H1 (cell line): Measurements from ENCODE around the gene CAMTA1. TPM values are rescaled to one million over a fixed set of nuclear protein-coding genes. Genes with fewer than 3 reads are reported as not detected.

Experiments used
- CTCF ChIA-PET: fragments of 300-600 bp; sonication (Branson Sonifier 250); formaldehyde crosslinking; loops from one replicate; lab custom pipeline; 2021; ENCODE audit not compliant: partially characterized antibody; lab: Charles Lee
- POLR2A ChIA-PET: fragments of 300-600 bp; sonication (Branson Sonifier 250); formaldehyde crosslinking; loops from one replicate; lab custom pipeline; 2021; ENCODE audit warnings: inconsistent platforms; ENCODE audit not compliant: partially characterized antibody; lab: Charles Lee
- DNase-seq, 2 experiments: peaks; one replicate each; pipeline versions ENCODE4 v3.0.0 to v3.0.0-alpha.2; 2010 to 2022; ENCODE audit warnings: low spot score in 2 of 2, low read depth in 1 of 2, mixed read lengths in 1 of 2
- FAIRE-seq: peaks from 2 replicates; lab custom pipeline; 2011; peaks lifted over from hg19 to GRCh38; lab: Jason Lieb, UNC
- H2AFZ ChIP-seq: 2 replicates; pipeline ENCODE4 v1.8.1; 2012; ENCODE audit warnings: low read length, inconsistent platforms
- H2AK5ac ChIP-seq: 2 replicates; pipeline ENCODE4 v1.6.1; 2013; ENCODE audit warnings: low read depth, low read length
- H2BK120ac ChIP-seq: replicated peaks from 2 replicates; pipeline ENCODE3; 2013; ENCODE audit warnings: low read depth, low read length, inconsistent platforms
- H2BK12ac ChIP-seq: 2 replicates; pipeline ENCODE4 v1.6.1; 2013; ENCODE audit warnings: low read depth, low read length
- H2BK15ac ChIP-seq: 2 replicates; pipeline ENCODE4 v1.6.1; 2013; ENCODE audit warnings: low read length
- H2BK20ac ChIP-seq: 2 replicates; pipeline ENCODE4 v1.6.1; 2013; ENCODE audit warnings: low read length
- H2BK5ac ChIP-seq: 2 replicates; pipeline ENCODE4 v1.6.1; 2013; ENCODE audit warnings: low read depth, low read length
- H3K14ac ChIP-seq: 2 replicates; pipeline ENCODE4 v1.6.1; 2013; ENCODE audit warnings: inconsistent platforms; ENCODE audit not compliant: insufficient read length
- H3K18ac ChIP-seq: 2 replicates; pipeline ENCODE4 v1.6.1; 2013; ENCODE audit warnings: low read length; ENCODE audit errors: extremely low read depth
- H3K23ac ChIP-seq: 2 replicates; pipeline ENCODE4 v1.6.1; 2013; ENCODE audit warnings: inconsistent platforms; ENCODE audit not compliant: insufficient read length
- H3K23me2 ChIP-seq: 2 replicates; pipeline ENCODE4 v1.6.1; 2013; ENCODE audit warnings: low read depth, low read length
- H3K27ac ChIP-seq: 2 replicates; pipeline ENCODE4 v1.6.1; 2011; ENCODE audit warnings: low read depth, low read length, inconsistent platforms
- H3K27me3 ChIP-seq, 4 experiments: replicated peaks in 1 of 4; 1 replicate in 1 of 4; 2 replicates in 3 of 4; pipeline versions ENCODE4 v1.6.1 to v1.8.1; 2011 to 2013; ENCODE audit warnings: low read length in 3 of 4, mild to moderate bottlenecking in 3 of 4, inconsistent platforms in 2 of 4, mixed read lengths in 2 of 4, moderate library complexity in 1 of 4; ENCODE audit not compliant: control insufficient read depth in 3 of 4, insufficient read depth in 3 of 4; ENCODE audit errors: extremely low read depth in 1 of 4
- H3K36me3 ChIP-seq, 4 experiments: 2 replicates each; pipeline versions ENCODE4 v1.6.1 to v1.8.1; 2011 to 2013; ENCODE audit warnings: mild to moderate bottlenecking in 4 of 4, low read length in 3 of 4, moderate library complexity in 2 of 4, control low read depth in 1 of 4, inconsistent platforms in 1 of 4; ENCODE audit not compliant: insufficient read depth in 4 of 4, control insufficient read depth in 2 of 4
- H3K4ac ChIP-seq: replicated peaks from 2 replicates; pipeline ENCODE3; 2013; ENCODE audit warnings: low read length, low read depth, mixed read lengths, inconsistent platforms; ENCODE audit not compliant: insufficient read length
- H3K4me1 ChIP-seq, 4 experiments: replicated peaks in 1 of 4; 1 replicate in 1 of 4; 2 replicates in 3 of 4; pipeline versions ENCODE4 v1.6.1 to v1.8.1; 2011 to 2013; ENCODE audit warnings: low read length in 3 of 4, inconsistent platforms in 2 of 4, mixed read lengths in 1 of 4; ENCODE audit not compliant: insufficient read depth in 4 of 4, control insufficient read depth in 3 of 4
- H3K4me2 ChIP-seq, 2 experiments: 2 replicates each; pipeline versions ENCODE4 v1.6.1 to v1.8.1; 2011 to 2013; ENCODE audit warnings: low read depth in 2 of 2, low read length in 2 of 2, control low read depth in 1 of 2, inconsistent platforms in 1 of 2, mild to moderate bottlenecking in 1 of 2; ENCODE audit not compliant: insufficient read depth in 1 of 2
- H3K4me3 ChIP-seq, 4 experiments: fragments of 200-600, 300-600 bp in 1 of 4; sonication (generic), shearing (Covaris generic), sonication (Bioruptor Twin) in 1 of 4; 2 replicates each; pipeline versions ENCODE4 v1.5.1 to v1.8.1; 2011 to 2016; ENCODE audit warnings: low read length in 4 of 4, low read depth in 3 of 4, control low read depth in 2 of 4, inconsistent platforms in 2 of 4, mild to moderate bottlenecking in 2 of 4, mixed read lengths in 1 of 4, moderate library complexity in 1 of 4; ENCODE audit not compliant: insufficient read depth in 2 of 4; ENCODE audit errors: extremely low read depth in 1 of 4
- H3K56ac ChIP-seq: replicated peaks from 2 replicates; pipeline ENCODE3; 2013; ENCODE audit warnings: low read depth, mild to moderate bottlenecking, mixed read lengths, low read length, inconsistent platforms; ENCODE audit not compliant: insufficient read length
- H3K79me1 ChIP-seq: 2 replicates; pipeline ENCODE4 v1.6.1; 2013; ENCODE audit warnings: low read depth, low read length, control low read depth
- H3K79me2 ChIP-seq, 2 experiments: 2 replicates each; pipeline versions ENCODE4 v1.6.1 to v1.8.1; 2012 to 2013; ENCODE audit warnings: low read length in 2 of 2, mild to moderate bottlenecking in 2 of 2, inconsistent platforms in 1 of 2; ENCODE audit not compliant: insufficient read depth in 2 of 2, control insufficient read depth in 1 of 2
- H3K9ac ChIP-seq, 4 experiments: replicated peaks in 1 of 4; 1 replicate in 1 of 4; 2 replicates in 3 of 4; pipeline versions ENCODE4 v1.6.1 to v1.8.1; 2011 to 2013; ENCODE audit warnings: low read depth in 3 of 4, low read length in 3 of 4, control low read depth in 2 of 4, mild to moderate bottlenecking in 2 of 4, moderate library complexity in 2 of 4, inconsistent platforms in 1 of 4; ENCODE audit errors: extremely low read depth in 1 of 4
- H3K9me3 ChIP-seq, 2 experiments: 2 replicates each; pipeline versions ENCODE4 v1.6.1 to v1.8.1; 2012 to 2013; ENCODE audit warnings: mild to moderate bottlenecking in 2 of 2, moderate library complexity in 2 of 2, control low read depth in 1 of 2, inconsistent platforms in 1 of 2, low read depth in 1 of 2, low read length in 1 of 2, mixed read lengths in 1 of 2; ENCODE audit not compliant: insufficient read depth in 2 of 2
- H4K20me1 ChIP-seq, 2 experiments: replicated peaks in 1 of 2; 2 replicates each; pipeline versions ENCODE3 to v1.8.1; 2011 to 2013; ENCODE audit warnings: inconsistent platforms in 2 of 2, low read length in 2 of 2, mild to moderate bottlenecking in 1 of 2; ENCODE audit not compliant: insufficient read depth in 2 of 2, control insufficient read depth in 1 of 2
- H4K5ac ChIP-seq: 2 replicates; pipeline ENCODE4 v1.6.1; 2013; ENCODE audit warnings: low read length, low read depth, mixed read lengths, inconsistent platforms; ENCODE audit not compliant: insufficient read length
- H4K8ac ChIP-seq: 2 replicates; pipeline ENCODE4 v1.8.0; 2013; ENCODE audit warnings: mild to moderate bottlenecking, moderate library complexity, low read length, inconsistent platforms; ENCODE audit not compliant: insufficient read depth; ENCODE audit errors: extremely low read depth
- H4K91ac ChIP-seq: replicated peaks from 2 replicates; pipeline ENCODE3; 2013; ENCODE audit warnings: low read length, mixed read lengths, inconsistent platforms; ENCODE audit not compliant: insufficient read length
- WGBS, 2 experiments: shearing (Covaris generic) in 1 of 2; methylation state at CpG; one replicate each; pipeline versions ENCODE4 v1.1.6 to v1.1.7; 2013 to 2015; ENCODE audit warnings: low lambda C conversion rate in 2 of 2, mixed read lengths in 2 of 2, inconsistent platforms in 1 of 2, low coverage in 1 of 2, missing lambda C conversion rate in 1 of 2; ENCODE audit not compliant: insufficient replicate concordance in 2 of 2, insufficient coverage in 1 of 2, insufficient read length in 1 of 2; ENCODE audit errors: extremely low coverage in 1 of 2, missing lambda C conversion rate in 1 of 2; 5-methylcytosine and 5-hydroxymethylcytosine counted together
- polyA plus RNA-seq, 7 experiments: library from polyadenylated mRNA; depleted of rRNA in 3 of 7; stranded (reverse) in 5 of 7; unstranded in 2 of 7; fragments of >200 nt in 5 of 7; fragments of 200-250 nt in 2 of 7; gene quantifications; 1 replicate in 5 of 7; 2 replicates in 1 of 7; 4 replicates in 1 of 7; pipeline versions ENCODE4 v1.2.1 to v1.2.3, GENCODE V29; 2011 to 2013; ENCODE audit warnings: missing spikeins in 2 of 7, mixed read lengths in 2 of 7
- total RNA-seq: library from RNA; stranded (reverse); fragmentation: NEBNext Ultra II Directional; extraction: Animal tissue kit (Norgen Biotek cat#: 25700); gene quantifications from 2 replicates; pipeline ENCODE4 v1.2.1, GENCODE V29; 2021

CAMTA1 gene
- total and polyA plus RNA-seq, 2 of the 8 experiments (the other 6 are each of a cell fraction or from before 2014, with no cell fraction given): 65.0 to 119 TPM

DNA sequence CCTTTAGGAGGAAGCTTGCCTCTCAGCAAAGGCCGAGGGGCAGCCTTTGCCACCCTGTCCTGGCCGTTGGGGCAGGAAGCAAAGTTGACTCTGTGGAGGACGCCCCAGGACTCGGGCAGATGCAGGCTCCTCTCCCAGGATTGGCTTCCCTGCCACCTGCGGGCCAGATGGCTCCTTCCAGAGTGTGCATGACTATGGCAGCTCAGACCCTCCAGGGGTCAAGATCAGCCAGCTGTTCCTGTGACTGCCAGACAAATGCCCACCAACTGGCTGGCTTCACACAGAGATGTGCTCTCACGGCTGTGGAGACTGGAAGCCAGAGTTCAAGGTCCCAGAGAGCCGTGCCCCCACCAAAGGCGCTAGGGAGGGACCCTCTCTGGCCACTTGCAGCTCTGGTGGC lies 898.9 kb downstream of the CAMTA1 start:
- Histone ChIP-seq H2BK12ac (no peak overlapping the region), H3K14ac (no peak overlapping the region), H4K8ac (peak overlapping the region; percentile 40; the same call in 1 of the 2 replicates), H3K4ac (no peak overlapping the region), H4K91ac (no peak overlapping the region), H3K23me2 (peaks cover 2% of the 10 kb centered on the region; the same call in 1 of the 2 replicates), H4K5ac (no peak overlapping the region), H3K79me2 (no peaks in the 10 kb centered on the region), H3K23ac (no peak overlapping the region), H4K20me1 (no peaks in the 10 kb centered on the region), H3K4me3 (no peak overlapping the region), H3K27me3 (peaks cover 0 to 12% (median 9%) of the 10 kb centered on the region in 4 experiments; a peak in 6 of 7 replicates), H3K18ac (no peak overlapping the region), H2BK15ac (no peak overlapping the region), H2AK5ac (no peak overlapping the region), H3K9ac (no peak overlapping the region), H3K9me3 (no peaks in the 10 kb centered on the region), H3K36me3 (no peaks in the 10 kb centered on the region), H3K4me1 (peaks cover 0 to 12% (median 3%) of the 10 kb centered on the region in 4 experiments; a peak in 4 of 7 replicates), H2BK5ac (no peak overlapping the region), H2AFZ (no peak overlapping the region), H3K4me2 (no peak overlapping the region), H3K27ac (no peak overlapping the region), H2BK120ac (no peak overlapping the region), H2BK20ac (no peak overlapping the region), H3K56ac (no peak overlapping the region), H3K79me1 (no peaks in the 10 kb centered on the region)
- CTCF ChIA-PET: interaction anchor here (0.8 to 6.9 kb wide), 3 partner anchors 16 to 69 kb away, joined by 4 to 106 read pairs (median 21); no protein-coding TSS in a partner anchor
- DNase-seq (no peak), FAIRE-seq (no peak)
- POLR2A ChIA-PET: interaction anchor here (0.8 to 1.3 kb wide), 2 partner anchors 15 to 25 kb away, joined by 3 to 4 read pairs; no protein-coding TSS in a partner anchor
- WGBS, 2 experiments: 83% methylated on average over 8 of the region's 8 CpGs; no CpG with 5 or more reads in 1 of the 2 experiments
